AG04450 (cell line): Measurements from ENCODE around the gene KCNK3. TPM values are rescaled to one million over a fixed set of nuclear protein-coding genes. Genes with fewer than 3 reads are reported as not detected.

Source experiments
- CTCF ChIA-PET: fragments of 300-600, 350-600 bp; formaldehyde crosslinking; extraction: SDS; loops from one replicate; lab custom pipeline; 2022; ENCODE audit warnings: antibody characterized with exemption, inconsistent platforms; lab: Charles Lee
- POLR2A ChIA-PET: fragments of 350-600 bp; formaldehyde crosslinking; extraction: SDS; loops from one replicate; lab custom pipeline; 2021; ENCODE audit warnings: antibody characterized with exemption, inconsistent platforms; lab: Yijun Ruan, JAX
- DNase-seq: peaks from one replicate; pipeline ENCODE4 v3.0.0-alpha.2; 2011; ENCODE audit warnings: low read depth, low spot score
- H3K27ac ChIP-seq: one replicate; pipeline ENCODE4 v1.5.1; 2012; ENCODE audit warnings: low read depth, low read length, control low read depth
- H3K27me3 ChIP-seq: one replicate; pipeline ENCODE4 v1.6.0; 2012; ENCODE audit warnings: low read length; ENCODE audit not compliant: control insufficient read depth, insufficient read depth
- H3K4me3 ChIP-seq: 2 replicates; pipeline ENCODE4 v1.5.1; 2011; ENCODE audit warnings: mild to moderate bottlenecking, low read depth, low read length, control low read depth
- H3K9me3 ChIP-seq: 2 replicates; pipeline ENCODE4 v1.5.1; 2012; ENCODE audit warnings: low read length; ENCODE audit not compliant: control insufficient read depth, insufficient read depth
- polyA plus RNA-seq: library from polyadenylated mRNA; depleted of rRNA; stranded (reverse); fragments of >200 nt; gene quantifications from 2 replicates; pipeline ENCODE4 v1.2.3, GENCODE V29; 2011
- TF ChIP-seq, protein P1 (sequence below): IDR thresholded peaks from 2 replicates; pipeline ENCODE4 v1.5.1; 2011; ENCODE audit warnings: low read depth, low read length, control low read depth, inconsistent platforms

Gene KCNK3
- polyA plus RNA-seq, 1 experiment = 0.05 TPM

DNA sequence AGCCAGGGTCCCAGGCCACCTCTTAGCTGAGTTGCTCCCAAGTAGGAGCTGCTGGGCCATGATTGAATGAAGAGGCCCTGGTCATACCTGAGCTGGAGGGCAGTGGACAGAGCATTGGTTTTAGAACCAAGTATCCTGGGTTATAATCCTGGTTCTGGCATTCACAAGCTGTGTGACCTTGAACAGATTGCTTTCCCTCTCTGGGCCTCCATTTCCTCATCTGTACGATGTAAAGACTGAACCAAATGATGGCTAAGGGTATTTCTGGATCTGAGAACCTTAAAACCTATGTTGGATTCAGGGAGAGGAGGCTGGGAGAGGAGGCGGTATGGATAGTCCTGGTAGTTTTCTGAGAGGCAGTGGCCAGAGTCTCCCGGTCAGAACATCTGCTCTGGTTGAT, 31.0 kb downstream of the KCNK3 start:
- H3K27me3 ChIP-seq = no peaks in the 10 kb centered on the region
- DNase-seq = no peak
- peaks cover 4% of the 10 kb centered on the region; the same call in 1 of the 2 replicates for H3K9me3 ChIP-seq
- ChIA-PET POLR2A (no interaction called here), CTCF (interaction anchor here (1.3 kb wide), 1 partner anchor 146 kb away, joined by 3 read pairs; no protein-coding TSS in a partner anchor)
- TF ChIP-seq, protein P1, sequence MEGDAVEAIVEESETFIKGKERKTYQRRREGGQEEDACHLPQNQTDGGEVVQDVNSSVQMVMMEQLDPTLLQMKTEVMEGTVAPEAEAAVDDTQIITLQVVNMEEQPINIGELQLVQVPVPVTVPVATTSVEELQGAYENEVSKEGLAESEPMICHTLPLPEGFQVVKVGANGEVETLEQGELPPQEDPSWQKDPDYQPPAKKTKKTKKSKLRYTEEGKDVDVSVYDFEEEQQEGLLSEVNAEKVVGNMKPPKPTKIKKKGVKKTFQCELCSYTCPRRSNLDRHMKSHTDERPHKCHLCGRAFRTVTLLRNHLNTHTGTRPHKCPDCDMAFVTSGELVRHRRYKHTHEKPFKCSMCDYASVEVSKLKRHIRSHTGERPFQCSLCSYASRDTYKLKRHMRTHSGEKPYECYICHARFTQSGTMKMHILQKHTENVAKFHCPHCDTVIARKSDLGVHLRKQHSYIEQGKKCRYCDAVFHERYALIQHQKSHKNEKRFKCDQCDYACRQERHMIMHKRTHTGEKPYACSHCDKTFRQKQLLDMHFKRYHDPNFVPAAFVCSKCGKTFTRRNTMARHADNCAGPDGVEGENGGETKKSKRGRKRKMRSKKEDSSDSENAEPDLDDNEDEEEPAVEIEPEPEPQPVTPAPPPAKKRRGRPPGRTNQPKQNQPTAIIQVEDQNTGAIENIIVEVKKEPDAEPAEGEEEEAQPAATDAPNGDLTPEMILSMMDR = no peak
- H3K27ac ChIP-seq = no peak overlapping the region
- H3K4me3 ChIP-seq = no peak overlapping the region

DNA sequence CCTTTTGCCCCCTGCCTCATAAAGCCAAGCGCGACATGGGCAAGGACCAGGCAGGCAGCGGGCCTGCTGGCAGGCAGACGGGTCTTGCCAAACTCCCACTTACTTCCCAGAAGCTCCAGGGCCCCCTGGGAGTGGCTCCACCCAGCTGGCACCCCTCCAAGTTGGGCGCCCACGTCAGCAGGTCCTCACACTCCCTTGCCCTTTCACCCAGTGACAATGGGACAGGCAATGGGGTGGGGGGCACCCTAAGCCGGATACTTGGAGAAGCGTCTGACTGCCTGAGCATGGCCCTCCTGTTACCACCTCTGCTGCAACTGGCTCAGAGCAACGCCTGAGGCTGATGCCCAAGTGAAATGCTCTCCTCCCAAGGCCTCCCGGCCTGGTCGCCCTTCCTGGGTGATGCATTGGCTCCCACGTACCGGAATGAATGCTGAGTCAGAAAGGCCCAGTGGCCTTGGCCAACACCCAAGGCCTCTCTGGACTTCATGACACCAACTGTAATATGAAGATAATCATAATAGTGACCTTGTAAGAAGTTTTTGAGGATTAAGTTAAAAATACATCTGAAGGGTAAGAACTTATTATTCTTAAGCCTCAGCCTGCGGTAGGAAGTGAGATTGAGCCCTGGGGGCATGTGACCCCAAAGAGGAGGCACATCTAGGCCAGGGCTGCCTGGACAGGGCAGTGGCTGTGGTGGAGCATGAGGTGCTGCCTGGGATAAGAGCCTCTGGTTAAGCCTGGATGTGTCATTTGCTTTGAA, 31.6 kb downstream of the KCNK3 start:
- ChIA-PET POLR2A (no interaction called here), CTCF (interaction anchor here (1.3 kb wide), 1 partner anchor 147 kb away, joined by 3 read pairs; no protein-coding TSS in a partner anchor)
- no peak overlapping the region for H3K27ac ChIP-seq
- peaks cover 4% of the 10 kb centered on the region; the same call in 1 of the 2 replicates for H3K9me3 ChIP-seq
- H3K27me3 ChIP-seq = no peaks in the 10 kb centered on the region
- H3K4me3 ChIP-seq = no peak overlapping the region
- DNase-seq = no peak
- TF ChIP-seq, protein P1 = no peak

DNA sequence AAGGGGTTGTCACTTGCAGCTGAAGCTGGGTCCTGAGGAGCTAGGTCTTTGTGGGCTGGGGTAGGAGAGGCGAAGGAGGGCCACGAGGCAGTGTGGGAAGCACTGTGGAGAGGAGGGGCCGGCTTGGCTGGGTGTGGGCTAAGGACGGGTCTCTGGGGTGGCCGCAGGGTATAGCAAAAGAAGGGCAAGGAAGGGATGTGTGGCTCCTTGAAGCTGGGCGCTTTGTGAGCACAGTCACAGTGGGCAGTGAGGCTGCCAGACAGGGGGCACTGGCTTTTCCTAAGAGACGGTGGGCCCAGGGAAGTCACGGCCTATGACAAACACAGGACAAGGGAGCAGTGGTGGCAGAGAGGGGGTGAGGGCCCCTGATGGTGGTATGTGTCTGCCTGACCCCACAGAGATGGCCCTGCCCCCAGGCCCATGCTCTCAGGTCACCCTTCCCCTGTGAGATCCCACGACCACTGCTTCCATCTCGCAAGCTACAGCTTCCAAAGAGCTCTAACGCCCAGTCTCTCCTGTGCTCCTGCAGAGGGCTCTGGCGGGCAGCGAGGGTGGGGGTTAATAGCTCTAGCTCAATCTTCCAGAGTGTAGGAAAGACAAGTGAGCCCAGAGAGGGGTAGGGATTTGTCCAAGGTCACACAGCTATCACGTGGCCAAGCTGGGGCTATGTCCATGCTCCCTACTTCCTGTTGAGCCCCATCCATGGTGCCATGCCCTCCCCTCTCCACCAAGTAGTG, 32.4 kb downstream of the KCNK3 start:
- no peak for DNase-seq
- Histone ChIP-seq H3K4me3 (no peak overlapping the region), H3K27me3 (no peaks in the 10 kb centered on the region), H3K27ac (no peak overlapping the region), H3K9me3 (peaks cover 4% of the 10 kb centered on the region; the same call in 1 of the 2 replicates)
- TF ChIP-seq, protein P1 = no peak
- CTCF ChIA-PET = interaction anchor here (0.5 to 1.5 kb wide), 4 partner anchors 20 to 147 kb away, joined by 3 to 4 read pairs (median 4); partner anchors contain the start of gene KCNK3
- POLR2A ChIA-PET = interaction anchor here (0.7 kb wide), 1 partner anchor 10 kb away, joined by 3 read pairs; no protein-coding TSS in a partner anchor

DNA sequence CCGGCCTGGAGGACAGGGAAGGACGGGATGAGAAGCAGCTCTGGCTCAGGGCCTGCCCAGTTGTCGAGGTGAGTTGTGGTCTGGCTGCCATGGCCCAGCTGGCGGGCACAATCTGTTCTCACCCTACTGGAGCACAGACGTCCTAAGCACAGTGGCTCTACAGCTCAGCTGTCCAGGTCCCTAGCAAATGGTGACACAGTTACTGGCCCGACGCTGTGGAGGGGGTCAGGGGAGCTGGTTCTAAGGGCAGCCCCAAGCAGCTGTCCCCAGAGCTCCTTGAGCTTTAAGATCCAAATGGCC, 32.9 kb downstream of the KCNK3 start:
- ChIA-PET POLR2A (interaction anchor here (0.6 kb wide), 1 partner anchor 8 kb away, joined by 3 read pairs; no protein-coding TSS in a partner anchor), CTCF (interaction anchor here (0.5 to 1.5 kb wide), 4 partner anchors 19 to 148 kb away, joined by 3 to 4 read pairs (median 4); partner anchors contain the start of gene KCNK3)
- DNase-seq = no peak
- H3K4me3 ChIP-seq = no peak overlapping the region
- H3K9me3 ChIP-seq = peaks cover 4% of the 10 kb centered on the region; the same call in 1 of the 2 replicates
- H3K27ac ChIP-seq = no peak overlapping the region
- no peaks in the 10 kb centered on the region for H3K27me3 ChIP-seq
- TF ChIP-seq, protein P1 = no peak
